Osteoblast (primary cell): Measurements from ENCODE around the gene CMTM7. TPM values are rescaled to one million over a fixed set of nuclear protein-coding genes. Genes with fewer than 3 reads are reported as not detected.

ENCODE experiments used
- DNase-seq: peaks from one replicate; pipeline ENCODE4 v3.0.0; 2011; ENCODE audit warnings: low spot score, mixed read lengths; ENCODE audit not compliant: insufficient read length; ENCODE audit errors: missing footprints
- H2AFZ ChIP-seq: 2 replicates; pipeline ENCODE4 v1.6.0; 2011; ENCODE audit warnings: mild to moderate bottlenecking, low read length
- H3K27ac ChIP-seq: 2 replicates; pipeline ENCODE4 v1.5.1; 2011; ENCODE audit warnings: mild to moderate bottlenecking, low read depth, low read length, moderate library complexity
- H3K27me3 ChIP-seq: 2 replicates; pipeline ENCODE4 v1.6.0; 2012; ENCODE audit warnings: mild to moderate bottlenecking, control low read depth, inconsistent platforms, low read length, moderate library complexity; ENCODE audit not compliant: insufficient read depth
- H3K36me3 ChIP-seq: 2 replicates; pipeline ENCODE4 v1.5.1; 2011; ENCODE audit warnings: mild to moderate bottlenecking, low read length, control low read depth, moderate library complexity; ENCODE audit not compliant: insufficient read depth
- H3K4me1 ChIP-seq: 2 replicates; pipeline ENCODE4 v1.5.1; 2011; ENCODE audit warnings: mild to moderate bottlenecking, low read length, control low read depth, moderate library complexity; ENCODE audit not compliant: insufficient read depth
- H3K4me2 ChIP-seq: 2 replicates; pipeline ENCODE4 v1.6.0; 2011; ENCODE audit warnings: mild to moderate bottlenecking, low read length; ENCODE audit not compliant: insufficient read depth
- H3K4me3 ChIP-seq: fragments of 200-600 bp; sonication (generic); 3 replicates; pipeline ENCODE4 v1.5.1; 2012; ENCODE audit warnings: mild to moderate bottlenecking, low read length, inconsistent platforms; ENCODE audit not compliant: insufficient read depth
- H3K79me2 ChIP-seq: 2 replicates; pipeline ENCODE4 v1.6.0; 2012; ENCODE audit warnings: mild to moderate bottlenecking, low read length, control low read depth, inconsistent platforms; ENCODE audit not compliant: insufficient read depth
- H3K9me3 ChIP-seq: 2 replicates; pipeline ENCODE4 v1.5.1; 2011; ENCODE audit warnings: low read depth, low read length, control low read depth
- H4K20me1 ChIP-seq: 2 replicates; pipeline ENCODE4 v1.6.0; 2012; ENCODE audit warnings: mild to moderate bottlenecking, low read length, control low read depth; ENCODE audit not compliant: insufficient read depth
- CTCF ChIP-seq: IDR thresholded peaks from 2 replicates; pipeline ENCODE4 v1.5.1; 2011; ENCODE audit warnings: mild to moderate bottlenecking, low read depth, low read length, moderate library complexity; ENCODE audit errors: extremely low read depth
- total RNA-seq: library from RNA; depleted of rRNA; stranded (reverse); fragments of >200 nt; gene quantifications from 2 replicates; pipeline ENCODE4 v1.2.3, GENCODE V29; 2012

The CMTM7 gene
- total RNA-seq, 1 donor = 7.2 TPM

- TF ChIP-seq CTCF = no peak
- H3K4me3 ChIP-seq = no peak overlapping the region
- no peaks in the 10 kb centered on the region for H3K27me3 ChIP-seq
- no peak for DNase-seq
- H3K36me3 ChIP-seq = no peaks in the 10 kb centered on the region
- H3K9me3 ChIP-seq = no peaks in the 10 kb centered on the region
- H3K27ac ChIP-seq = no peak overlapping the region
- peak overlapping the region; percentile 7 for H2AFZ ChIP-seq
- peaks cover 14% of the 10 kb centered on the region for H3K4me1 ChIP-seq
- H4K20me1 ChIP-seq = no peaks in the 10 kb centered on the region
- H3K79me2 ChIP-seq = no peaks in the 10 kb centered on the region
- no peak overlapping the region for H3K4me2 ChIP-seq
Observed at GRCh38 chr3:32452009-32452408, 60.4 kb downstream of the CMTM7 start.

- Histone ChIP-seq H3K79me2 (no peaks in the 10 kb centered on the region), H3K4me2 (peak overlapping the region; percentile 37), H3K4me1 (peaks cover 14% of the 10 kb centered on the region), H3K4me3 (no peak overlapping the region), H3K27me3 (no peaks in the 10 kb centered on the region), H3K9me3 (no peaks in the 10 kb centered on the region), H3K36me3 (no peaks in the 10 kb centered on the region), H2AFZ (no peak overlapping the region), H4K20me1 (no peaks in the 10 kb centered on the region), H3K27ac (peak overlapping the region; percentile 73)
- peak; percentile 88 for DNase-seq
- TF ChIP-seq CTCF = no peak
Observed at GRCh38 chr3:32453346-32453745, 61.7 kb downstream of the CMTM7 start.

- H3K79me2 ChIP-seq = no peaks in the 10 kb centered on the region
- no peak overlapping the region for H3K4me3 ChIP-seq
- no peak for DNase-seq
- TF ChIP-seq CTCF = no peak
- peak overlapping the region; percentile 73 for H3K27ac ChIP-seq
- no peaks in the 10 kb centered on the region for H4K20me1 ChIP-seq
- no peak overlapping the region for H2AFZ ChIP-seq
- H3K4me2 ChIP-seq = no peak overlapping the region
- H3K27me3 ChIP-seq = no peaks in the 10 kb centered on the region
- H3K9me3 ChIP-seq = no peaks in the 10 kb centered on the region
- H3K36me3 ChIP-seq = no peaks in the 10 kb centered on the region
- H3K4me1 ChIP-seq = peaks cover 14% of the 10 kb centered on the region
Observed at GRCh38 chr3:32454111-32454510, 62.5 kb downstream of the CMTM7 start.

GRCh38 chr3:32454731-32455608 lies 63.3 kb downstream of the CMTM7 start:
- no peak for DNase-seq
- no peak overlapping the region for H3K4me2 ChIP-seq
- no peaks in the 10 kb centered on the region for H3K27me3 ChIP-seq
- H3K79me2 ChIP-seq = no peaks in the 10 kb centered on the region
- no peak overlapping the region for H3K4me3 ChIP-seq
- no peak overlapping the region for H2AFZ ChIP-seq
- H3K9me3 ChIP-seq = no peaks in the 10 kb centered on the region
- no peak for TF ChIP-seq CTCF
- peaks cover 14% of the 10 kb centered on the region for H3K4me1 ChIP-seq
- H3K27ac ChIP-seq = no peak overlapping the region
- no peaks in the 10 kb centered on the region for H4K20me1 ChIP-seq
- H3K36me3 ChIP-seq = no peaks in the 10 kb centered on the region
